Activated CD4-positive, alpha-beta T cell treated with anti-CD3 and anti-CD28 coated beads, Interleukin-2, amount 50 U/mL, for 1 hour (primary cell): ENCODE measurements around the gene GCNT1.
"Not testable (repeated sequence)": the region's sequence is repeated elsewhere in the genome, so short reads cannot be mapped to it uniquely, and the experiment has no call there.

Experiments
- DNase-seq: peaks from one replicate; pipeline ENCODE4 v3.0.0-alpha.2; 2020

GCNT1 gene

DNA sequence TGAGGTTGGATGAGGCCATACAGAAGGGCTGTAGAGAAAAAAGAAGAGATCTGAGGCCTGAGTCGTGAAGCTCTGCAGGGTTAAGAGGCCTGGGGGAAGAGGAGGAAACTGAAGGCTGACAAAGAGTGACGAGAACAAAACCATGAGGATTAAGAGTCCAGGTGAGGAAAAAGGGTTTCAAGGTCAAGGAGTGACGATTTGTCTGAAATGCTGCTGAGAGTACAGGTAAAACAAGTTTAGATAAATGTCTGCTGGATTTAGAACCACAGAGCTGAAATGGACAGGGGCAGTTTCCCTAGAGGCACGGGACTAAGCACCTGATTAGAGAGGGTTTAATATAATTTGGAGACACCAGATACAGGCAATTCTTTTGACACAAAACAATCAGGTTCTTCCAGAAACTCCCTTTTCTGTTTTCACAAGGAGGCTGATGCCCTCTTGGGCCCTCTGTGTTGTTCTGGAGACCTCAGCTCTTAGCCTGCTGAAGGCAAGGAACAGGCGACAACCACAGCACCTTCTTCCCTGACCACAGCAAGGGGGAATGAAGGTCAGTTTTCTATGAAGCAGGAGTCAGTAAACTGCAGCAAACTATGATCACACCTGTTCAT, 14.6 kb upstream of the GCNT1 start:
- no peak for DNase-seq

DNA sequence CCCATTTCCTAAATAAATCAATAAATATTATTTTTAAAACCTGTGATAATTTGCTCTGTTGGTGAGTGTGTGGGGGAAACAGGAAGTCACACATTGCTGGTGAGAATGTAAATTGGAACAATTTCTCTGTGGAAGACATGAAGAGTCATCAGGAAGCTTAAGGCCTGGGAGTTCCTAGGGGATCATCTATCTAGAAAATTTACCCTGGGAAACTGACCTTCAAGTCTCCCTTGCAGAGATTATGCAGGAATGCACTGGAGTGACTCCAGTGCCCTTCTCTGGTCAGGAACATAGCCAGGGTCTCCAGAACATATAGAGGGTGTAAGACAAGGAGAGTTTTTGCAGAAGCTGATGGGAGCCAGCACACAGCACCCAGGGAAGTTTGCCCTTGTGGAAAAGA, 13.0 kb upstream of the GCNT1 start:
- DNase-seq, result no peak

DNA sequence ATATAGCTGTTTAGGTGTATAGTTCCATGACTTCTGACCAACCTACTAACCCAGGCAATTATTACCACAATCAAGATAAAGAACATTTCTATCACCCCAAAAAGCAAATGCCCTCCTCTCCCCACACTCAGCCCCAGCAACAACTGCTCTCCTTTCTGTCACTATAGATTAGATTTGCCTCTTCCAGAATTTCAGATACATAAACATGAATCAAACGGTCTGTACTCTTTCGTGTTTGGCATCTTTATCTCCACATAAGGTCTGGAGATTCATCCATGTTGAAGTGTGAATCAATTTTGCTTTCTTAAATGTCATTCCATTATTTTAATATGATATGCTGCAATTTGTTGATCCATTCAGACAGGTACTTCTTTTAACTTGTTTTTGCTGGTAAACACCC, 10.5 kb upstream of the GCNT1 start:
- DNase-seq, result no peak

DNA sequence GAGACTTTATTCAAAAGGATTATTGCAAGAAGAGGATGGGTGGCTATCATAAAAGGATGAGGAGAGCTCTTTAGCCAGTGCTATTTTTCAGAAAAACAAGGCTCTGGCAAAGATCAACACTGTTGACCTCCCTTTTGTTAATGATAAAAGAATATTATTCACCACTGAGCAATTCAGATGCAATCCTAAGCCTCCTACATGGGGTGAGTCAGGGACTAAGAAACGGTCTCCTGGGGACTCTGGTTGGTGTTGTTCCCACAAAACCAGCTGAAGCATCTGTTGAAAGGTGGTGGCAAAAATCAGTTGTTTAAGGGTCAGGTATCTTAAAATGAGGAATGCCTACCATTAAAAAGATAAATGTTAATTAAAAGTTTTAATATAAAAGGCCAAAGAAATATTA, 7.7 kb upstream of the GCNT1 start:
- no peak for DNase-seq

DNA sequence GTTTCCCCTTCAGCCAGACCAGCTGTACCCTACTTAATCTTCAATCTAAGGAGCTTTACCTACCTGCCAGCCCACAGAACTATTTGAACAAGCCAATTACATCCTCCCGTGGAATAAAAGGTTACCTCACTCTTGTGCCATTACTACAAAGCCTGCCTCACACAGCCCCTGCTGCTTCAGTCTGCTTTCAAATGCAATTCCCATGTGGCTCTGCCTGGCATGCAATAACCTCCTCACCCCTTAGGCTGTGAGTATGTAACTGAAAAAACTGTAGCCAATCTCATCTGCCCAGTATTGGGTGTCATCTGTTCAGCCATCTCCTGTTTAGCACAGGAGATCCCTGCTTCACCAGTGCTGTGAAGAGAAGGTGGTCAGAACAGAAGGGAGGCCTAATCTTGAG, 6.1 kb upstream of the GCNT1 start:
- DNase-seq, result no peak

DNA sequence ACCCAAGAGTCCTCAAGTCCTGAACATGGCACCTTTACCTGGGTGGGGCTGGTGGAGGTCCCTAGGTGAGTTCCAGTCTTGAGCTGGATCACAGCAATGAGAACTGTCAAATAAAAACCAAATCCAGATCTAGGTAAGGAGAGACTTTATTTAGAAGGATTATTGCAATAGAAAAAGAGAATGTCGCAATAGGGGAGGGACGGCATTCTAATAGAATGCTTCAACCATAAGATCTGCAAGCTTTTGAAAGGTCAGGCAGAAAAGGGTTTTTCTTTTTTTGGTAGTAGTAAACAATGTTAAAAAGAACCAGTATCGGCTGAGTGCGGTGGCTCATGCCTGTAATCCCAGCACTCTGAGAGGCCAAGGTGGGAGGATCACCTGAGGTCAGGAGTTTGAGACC, 5.2 kb upstream of the GCNT1 start:
- DNase-seq, result no peak

DNA sequence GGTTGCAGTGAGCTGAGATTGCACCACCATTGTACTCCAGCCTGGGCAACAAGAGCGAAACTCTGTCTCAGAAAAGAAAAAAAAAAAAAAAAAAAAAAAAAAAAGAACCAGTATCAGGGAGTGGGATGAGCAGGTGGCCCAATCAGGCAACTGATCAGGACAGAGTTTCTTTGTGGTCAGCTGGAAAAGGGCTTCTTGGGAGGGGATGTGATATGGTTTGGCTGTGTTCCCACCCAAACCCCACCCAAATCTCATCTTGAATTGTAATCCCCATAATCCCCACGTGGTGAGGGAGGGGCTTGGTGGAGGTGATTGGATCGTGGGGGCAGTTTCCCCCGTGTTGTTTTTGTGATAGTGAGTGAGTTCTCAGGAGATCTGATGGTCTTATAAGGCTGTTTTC, 4.7 kb upstream of the GCNT1 start:
- no peak for DNase-seq

DNA sequence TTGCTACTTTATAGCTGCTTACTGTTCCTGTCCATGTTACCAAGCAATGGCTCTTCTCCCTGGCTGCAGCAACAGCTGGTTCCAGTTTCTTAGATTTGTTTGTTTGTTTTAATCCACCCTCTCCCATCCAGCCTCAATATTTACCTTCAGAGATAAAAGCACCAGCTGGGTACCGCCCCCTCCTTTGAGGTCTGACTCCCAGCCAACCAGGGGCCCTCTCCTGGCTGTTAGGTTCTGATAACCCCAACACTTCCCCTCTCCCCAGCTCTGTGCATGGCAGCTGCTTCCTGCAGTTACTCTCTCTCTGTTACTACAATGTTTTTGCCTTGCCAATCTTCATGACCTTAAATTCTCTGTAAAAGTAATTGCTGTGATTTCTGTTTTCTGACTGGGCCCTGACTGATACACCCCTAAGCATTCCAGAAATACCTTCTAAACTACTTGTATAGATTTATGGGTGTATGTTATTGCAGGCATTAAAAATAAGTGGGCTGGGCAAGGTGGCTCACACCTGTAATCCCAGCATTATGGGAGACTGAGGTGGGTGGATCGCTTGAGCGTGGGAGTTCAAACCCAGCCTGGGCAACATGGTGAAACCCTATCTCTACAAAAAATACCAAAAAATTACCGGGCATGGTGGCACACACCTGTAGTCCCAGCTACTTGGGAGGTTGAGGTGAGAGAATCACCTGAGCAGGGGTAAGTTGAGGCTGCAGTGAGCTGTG, 2.6 kb upstream of the GCNT1 start:
- DNase-seq, result peak; percentile 39

DNA sequence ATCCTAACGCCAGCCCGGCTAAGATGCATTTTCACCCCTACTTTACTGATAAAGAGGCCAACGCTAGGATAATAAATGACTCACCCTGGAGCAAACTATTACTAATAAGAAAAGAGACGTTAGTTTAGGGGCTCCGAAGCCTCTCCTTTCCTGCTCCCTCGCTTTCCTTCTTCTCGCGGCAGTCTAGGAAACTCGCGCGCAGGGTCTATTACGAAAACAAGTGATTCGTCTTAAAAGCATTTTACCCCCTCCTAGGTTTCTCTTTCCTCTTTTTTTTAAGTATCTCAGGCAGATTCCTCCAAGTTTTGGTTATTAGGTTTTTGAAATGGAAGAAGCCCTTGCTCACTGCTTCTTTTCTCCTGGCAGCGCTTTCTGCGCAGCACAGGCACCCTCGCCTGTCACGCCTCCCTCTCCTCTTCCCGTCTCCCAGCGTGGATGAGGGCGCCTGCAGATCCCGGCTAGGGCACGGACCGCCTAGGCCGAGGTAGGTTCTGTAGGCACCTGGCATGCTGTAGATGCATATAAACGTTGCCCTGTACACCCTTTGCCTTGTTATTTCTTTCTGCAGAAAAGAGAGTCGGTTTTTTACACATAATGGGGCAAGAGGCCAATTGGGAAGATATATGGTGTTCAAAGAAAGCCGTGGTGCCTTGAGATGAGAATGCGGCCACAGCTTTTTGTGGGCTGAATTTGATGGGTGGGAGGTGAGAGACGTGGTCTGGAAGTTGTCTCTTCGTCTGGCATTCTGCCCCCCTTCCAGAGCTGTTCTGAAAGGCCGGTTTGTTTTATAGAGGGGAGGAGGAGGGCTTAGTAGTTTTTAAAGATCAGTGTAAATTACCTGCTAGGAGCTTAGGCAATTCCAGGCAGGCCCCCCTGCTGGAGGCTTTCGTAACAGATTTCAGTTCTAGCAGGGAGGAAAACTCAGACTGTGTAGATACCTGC, 983 bp downstream of the GCNT1 start:
- DNase-seq, result no peak

DNA sequence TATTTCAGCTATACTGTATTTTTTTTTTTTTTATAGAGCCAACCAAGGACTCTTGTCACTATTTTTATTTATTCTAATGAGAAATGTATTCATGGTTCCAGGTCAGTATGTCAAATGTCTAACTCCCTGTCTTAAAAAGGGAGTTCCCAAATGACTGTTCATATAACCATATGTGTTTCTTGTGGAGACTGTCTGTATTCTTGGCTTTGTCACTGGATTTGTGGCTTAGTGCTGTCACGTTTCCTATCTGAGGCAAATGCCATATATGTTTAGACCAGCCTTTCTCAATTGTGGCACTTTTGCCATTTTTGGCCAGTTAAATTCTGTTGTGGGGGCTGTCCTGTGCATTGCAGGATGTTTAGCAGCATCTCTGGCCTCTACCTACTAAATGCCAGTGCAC, 3.1 kb downstream of the GCNT1 start:
- DNase-seq, result no peak

DNA sequence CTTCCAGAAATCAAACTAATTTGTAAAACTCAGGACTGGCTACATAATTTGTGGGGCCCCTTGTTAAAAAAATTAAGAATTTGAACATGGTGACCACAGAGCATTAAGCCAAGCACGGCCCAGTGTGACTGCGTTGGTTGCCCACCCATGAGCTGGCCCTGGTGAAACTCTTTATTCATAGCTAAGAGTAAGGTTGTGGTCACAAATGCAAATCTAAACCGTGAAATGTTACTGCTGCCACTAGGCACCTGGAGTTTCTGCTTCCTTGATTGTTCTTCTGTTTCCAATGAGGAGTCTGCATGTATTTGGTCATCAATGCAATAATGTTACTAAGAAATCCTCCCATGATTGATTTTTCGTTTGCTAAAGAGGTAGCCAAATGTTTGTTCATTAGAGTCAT, 4.2 kb downstream of the GCNT1 start:
- no peak for DNase-seq

DNA sequence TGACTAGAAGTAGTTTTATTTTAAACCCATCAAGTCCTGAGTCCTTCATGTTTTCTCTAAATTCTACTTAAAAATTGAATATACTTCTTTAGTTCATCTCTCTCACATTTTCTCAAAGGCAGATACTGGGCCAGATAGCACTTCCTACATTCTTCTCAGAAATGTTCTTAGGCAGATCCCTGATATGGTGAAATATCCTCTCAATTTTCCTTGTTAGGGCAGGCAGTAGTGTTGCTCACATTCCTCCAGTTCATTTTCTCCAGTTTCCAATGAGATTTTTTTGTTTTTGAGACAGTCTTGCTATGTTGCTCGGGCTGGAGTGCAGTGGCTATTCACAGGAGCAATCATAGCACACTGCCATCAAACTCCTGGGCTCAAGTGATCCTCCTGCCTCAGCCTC, 5.7 kb downstream of the GCNT1 start:
- no peak for DNase-seq

DNA sequence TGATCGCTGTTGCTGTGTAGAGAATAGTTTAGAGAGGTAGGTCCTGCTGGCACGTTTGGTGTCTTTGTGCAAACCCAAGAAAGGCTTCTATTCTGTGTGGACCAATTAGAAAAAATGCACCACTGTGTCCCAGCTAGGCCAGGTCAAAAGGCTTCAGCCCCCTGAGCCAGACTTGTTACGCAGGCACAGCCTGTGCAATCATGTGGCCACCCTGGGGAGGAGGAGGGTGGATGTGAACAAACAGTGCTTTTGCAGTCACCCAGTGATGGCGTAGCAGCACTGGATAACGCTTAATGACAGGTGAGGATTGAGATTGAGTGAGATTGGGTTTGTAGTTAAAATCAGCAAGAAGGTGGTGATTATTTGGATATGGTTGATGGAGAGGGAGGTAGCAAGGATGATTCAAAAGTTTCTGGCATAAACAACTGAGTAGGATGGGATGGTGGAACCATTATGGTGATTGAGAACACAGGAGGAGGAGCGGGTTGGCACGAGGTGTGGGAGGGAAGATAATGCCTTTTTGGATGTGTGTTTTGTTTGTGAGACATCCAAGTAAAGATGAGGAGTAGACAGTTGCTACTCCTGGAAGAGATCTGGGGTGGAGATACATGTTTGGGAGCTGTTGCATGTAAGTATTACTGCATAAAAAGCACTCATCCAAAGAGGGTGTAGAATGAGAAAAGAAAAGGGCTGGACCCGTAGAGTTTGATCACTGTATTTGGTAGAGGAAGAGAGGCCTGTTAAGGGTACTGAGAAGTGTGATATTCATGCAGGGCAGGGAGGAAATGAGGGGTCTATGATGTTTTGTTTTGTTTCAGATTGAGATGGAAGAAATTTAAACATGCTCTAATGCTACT, 6.7 kb downstream of the GCNT1 start:
- DNase-seq, result no peak

DNA sequence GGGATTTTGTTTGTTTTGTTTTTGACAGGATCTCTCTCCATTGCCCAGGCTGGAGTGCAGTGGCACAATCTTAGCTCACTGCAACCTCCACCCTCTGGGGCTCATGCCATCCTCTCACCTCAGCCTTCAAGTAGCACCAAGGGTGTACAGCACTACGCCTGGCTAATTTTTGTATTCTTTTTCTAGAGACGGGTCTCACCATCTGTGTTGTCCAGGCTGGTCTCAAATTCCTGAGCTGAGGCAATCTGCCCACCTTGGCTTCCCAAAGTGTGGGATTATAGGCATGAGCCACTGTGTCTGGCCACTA, 7.3 kb downstream of the GCNT1 start:
- no peak for DNase-seq

DNA sequence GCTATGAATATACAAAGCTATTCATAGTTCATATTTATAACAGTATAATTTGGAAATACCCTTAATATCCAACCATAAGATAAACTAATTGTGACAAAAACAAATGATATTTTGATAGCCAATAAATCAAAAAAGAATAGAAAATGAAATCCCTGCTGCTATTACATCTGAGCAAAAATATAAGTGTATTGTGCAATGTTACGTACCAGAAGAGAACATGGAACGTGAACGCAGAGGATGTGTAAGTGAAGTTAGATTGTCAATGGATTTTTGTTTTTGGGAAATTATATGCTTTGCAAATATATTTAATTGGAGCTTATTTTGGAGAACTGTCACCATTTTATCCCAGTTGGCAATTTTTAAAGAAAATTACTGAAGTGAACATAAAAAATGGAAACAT, 15.4 kb downstream of the GCNT1 start:
- DNase-seq, result no peak

DNA sequence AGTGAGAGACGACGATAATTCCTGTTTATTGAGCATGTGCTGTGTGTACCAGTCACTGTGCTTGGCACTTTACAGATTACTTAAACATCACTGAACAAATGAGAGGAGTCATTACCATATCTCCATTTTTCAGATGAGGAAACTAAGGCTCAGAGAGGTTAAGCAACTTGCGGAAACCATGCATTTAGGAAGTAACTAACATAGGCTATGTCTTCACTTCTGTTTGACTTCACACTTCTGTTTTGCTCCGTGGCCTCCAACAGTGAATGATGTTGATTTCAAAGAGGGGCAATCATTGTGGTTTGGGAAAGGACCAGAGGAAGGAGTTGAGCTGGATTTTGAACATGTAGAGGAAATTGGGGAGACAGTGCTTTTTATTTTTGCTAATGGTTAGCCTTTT, 16.7 kb downstream of the GCNT1 start:
- DNase-seq, result no peak

DNA sequence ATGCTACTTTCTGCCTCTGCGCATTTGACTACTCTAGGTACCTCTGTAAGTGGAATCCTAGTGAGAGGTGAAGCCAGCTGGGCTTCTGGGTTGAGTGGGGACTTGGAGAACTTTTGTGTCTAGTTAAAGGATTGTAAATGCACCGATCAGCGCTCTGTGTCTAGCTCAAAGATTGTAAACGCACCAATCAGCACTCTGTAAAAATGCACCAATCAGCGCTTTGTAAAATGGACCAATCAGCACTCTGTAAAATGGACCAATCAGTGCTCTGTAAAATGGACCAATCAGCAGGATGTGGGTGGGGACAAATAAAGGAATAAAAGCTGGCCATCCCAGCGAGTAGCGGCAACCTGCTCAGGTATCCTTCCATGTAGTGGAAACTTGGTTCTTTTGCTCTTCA, 18.8 kb downstream of the GCNT1 start:
- DNase-seq, result not testable (repeated sequence)

DNA sequence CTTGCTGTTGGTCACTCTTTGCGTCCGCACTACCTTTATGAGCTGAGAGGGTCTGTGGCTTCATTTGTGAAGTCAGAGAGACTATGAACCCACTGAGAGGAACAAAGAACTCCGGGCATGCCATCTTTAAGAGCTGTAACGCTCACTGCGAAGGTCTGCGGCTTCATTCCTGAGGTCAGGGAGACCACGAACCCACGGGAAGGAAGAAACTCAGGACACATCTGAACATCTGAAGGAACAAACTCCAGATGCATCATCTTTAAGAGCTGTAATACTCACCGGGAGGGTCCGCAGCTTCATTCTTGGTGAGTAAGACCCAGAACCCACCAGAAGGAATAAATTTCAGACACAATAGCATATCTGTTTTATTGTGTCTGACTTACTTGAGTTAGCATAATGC, 19.2 kb downstream of the GCNT1 start:
- no peak for DNase-seq

DNA sequence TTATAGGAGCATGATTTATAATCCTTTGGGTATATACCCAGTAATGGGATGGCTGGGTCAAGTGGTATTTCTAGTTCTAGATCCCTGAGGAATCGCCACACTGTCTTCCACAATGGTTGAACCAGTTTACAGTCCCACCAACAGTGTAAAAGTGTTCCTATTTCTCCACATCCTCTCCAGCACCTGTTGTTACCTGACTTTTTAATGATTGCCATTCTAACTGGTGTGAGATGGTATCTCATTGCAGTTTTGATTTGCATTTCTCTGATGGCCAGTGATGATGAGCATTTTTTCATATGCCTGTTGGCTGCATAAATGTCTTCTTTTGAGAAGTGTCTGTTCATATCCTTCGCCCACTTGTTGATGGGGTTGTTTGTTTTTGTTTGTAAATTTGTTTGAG, 20.4 kb downstream of the GCNT1 start:
- DNase-seq, result not testable (repeated sequence)

DNA sequence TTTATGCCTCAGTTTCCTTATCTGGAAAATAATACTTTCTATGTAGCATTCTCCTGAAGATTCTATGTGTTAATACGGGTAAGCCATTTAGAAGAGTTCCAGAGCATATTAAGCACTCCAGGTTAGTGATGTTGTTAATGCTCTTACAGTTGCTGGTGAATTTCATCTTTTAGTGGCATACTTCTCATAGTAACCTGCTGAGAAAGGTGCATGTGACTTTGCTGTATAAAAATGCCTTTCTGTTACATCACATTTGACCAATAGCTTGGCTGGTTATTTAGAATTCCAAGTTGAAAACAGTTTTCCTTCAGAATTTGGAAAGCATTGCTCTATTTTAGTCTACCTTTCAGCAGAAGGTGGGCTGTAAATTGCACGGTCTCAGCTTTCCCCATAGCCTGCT, 27.2 kb downstream of the GCNT1 start:
- no peak for DNase-seq

DNA sequence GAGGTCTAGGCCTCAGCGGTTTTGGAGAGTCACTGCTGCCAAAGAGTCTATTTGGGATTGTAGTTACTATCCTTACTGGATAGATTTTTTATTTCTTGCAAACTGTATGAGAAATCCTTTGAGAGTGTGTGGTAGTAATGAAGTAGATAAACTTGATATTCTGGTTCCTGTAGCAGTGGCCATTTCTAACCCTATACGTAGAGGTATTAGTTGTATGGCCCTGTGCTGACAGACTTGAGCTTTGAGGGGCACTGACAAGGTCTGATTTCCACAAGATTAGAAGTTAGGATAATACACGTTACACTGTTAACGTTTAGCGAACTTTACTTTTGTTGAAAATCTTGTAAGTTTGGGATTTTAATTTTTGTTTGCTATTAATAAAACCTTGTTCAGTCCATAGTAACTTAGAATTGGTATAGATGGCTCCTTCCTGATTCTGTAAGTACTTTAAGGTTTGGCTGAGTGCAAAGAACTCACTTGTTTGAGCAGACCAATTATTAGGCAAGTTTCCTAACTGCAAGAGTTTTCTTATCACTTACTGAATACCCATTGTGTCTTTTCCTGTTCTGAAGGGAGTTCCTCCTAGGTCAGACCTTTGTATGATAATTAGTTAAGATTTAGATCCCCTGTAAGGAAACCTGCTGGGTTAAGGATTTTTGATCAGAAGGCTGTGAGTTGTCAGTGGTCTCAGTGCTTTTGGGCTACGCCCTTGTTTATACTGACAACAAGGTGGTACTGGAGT, 31.4 kb downstream of the GCNT1 start:
- DNase-seq, result no peak

DNA sequence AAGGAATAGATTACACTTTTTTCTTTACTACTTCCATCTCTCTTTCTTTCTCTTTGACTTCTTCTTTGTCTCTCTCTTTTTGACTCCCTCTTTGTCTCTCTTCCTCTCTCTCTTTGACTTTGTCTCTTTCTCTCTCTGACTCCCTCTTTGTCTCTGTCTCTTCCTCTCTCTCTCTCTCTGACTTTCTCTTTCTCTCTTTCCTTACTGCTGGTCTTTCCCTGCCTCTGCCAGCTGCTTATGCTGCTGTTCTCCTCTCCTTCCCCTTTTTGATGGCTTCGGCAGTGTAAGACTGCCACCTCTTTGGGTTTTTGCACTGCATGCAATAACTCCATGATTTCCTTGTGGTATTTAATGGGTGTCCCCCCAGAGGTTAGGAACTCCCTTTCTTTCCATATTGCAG, 32.1 kb downstream of the GCNT1 start:
- not testable (repeated sequence) for DNase-seq
